ENCODE measurements around the gene LBHD2.

The LBHD2 gene

DNA sequence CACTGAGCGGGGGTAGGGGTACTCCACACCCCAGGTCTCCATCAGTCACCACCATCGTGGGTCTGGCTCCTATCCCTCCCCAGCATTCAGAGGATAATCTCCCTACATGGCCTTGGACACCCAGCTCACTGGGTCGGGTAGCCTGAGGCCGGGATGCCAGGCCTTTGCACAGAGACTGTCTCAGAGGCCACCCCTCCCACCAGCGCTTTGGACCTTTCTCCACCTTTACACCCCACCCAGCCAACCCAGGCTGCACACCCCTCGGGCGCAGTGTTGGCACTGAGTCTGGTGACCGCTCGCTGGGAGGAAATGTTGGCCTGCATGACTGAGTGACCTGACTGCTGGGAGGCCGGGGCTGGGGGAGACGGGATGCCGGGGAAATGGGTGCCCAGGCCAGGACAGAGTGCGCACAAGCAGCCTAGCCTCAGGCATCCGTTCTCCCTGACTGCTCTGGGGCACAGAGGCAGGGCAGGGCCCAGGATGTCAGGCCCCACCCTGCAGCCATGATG lies 10.6 kb upstream of the LBHD2 start:
- TF ChIP-seq, protein P1, sequence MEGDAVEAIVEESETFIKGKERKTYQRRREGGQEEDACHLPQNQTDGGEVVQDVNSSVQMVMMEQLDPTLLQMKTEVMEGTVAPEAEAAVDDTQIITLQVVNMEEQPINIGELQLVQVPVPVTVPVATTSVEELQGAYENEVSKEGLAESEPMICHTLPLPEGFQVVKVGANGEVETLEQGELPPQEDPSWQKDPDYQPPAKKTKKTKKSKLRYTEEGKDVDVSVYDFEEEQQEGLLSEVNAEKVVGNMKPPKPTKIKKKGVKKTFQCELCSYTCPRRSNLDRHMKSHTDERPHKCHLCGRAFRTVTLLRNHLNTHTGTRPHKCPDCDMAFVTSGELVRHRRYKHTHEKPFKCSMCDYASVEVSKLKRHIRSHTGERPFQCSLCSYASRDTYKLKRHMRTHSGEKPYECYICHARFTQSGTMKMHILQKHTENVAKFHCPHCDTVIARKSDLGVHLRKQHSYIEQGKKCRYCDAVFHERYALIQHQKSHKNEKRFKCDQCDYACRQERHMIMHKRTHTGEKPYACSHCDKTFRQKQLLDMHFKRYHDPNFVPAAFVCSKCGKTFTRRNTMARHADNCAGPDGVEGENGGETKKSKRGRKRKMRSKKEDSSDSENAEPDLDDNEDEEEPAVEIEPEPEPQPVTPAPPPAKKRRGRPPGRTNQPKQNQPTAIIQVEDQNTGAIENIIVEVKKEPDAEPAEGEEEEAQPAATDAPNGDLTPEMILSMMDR (IDR thresholded peaks at IDR 0.05; ENCODE audit: insufficient read depth, low read depth, low read length, missing control alignments) = no peak
- no peak overlapping the region for H3K4me3 ChIP-seq (ENCODE audit: low read depth, low read length)
- DNase-seq (ENCODE audit: low read depth) = no peak

DNA sequence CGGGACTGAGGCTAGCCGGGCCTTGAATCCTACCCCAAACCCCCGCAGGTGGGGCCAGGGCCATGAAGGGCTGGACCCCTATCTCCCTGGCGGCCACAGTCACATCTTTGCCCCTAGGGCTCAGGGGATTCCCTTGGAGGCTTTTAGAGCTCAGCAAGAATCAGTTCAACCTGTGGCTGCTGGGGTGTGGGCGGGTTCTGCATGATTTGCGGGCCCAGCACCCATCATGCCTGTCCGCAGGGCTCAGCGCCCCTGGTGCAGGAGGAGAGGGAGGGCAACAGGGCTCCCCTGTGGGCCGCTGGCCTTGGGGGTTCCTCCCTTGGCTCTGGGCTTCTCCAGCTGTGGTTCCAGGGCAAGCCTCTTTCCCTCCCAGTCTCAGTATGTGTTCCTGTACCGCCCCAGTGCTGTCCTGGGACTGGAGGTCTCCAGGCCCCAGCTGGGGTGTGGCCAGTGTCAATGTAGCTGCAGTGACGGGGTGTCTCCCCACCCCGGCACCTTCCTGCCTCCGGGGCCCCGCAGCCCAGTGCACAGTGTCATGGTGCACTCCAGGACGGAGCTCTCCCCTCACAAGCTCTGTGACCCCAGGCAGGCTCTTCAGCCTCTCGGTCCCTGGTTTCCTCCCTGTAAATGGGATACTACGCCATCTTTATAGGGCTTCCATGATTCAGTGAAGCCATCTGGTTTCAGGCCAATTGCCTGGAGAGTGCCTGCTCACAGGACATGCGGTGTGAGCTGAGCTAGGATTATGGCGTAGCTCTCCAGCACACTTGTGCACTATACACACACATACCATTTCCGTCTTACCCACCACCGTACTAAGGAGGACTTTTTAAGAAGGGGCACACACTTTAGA lies 9.9 kb upstream of the LBHD2 start:
- TF ChIP-seq, protein P1 (IDR thresholded peaks at IDR 0.05; ENCODE audit: insufficient read depth, low read depth, low read length, missing control alignments) = no peak
- no peak overlapping the region for H3K4me3 ChIP-seq (ENCODE audit: low read depth, low read length)
- peak; percentile 34 for DNase-seq (ENCODE audit: low read depth)

DNA sequence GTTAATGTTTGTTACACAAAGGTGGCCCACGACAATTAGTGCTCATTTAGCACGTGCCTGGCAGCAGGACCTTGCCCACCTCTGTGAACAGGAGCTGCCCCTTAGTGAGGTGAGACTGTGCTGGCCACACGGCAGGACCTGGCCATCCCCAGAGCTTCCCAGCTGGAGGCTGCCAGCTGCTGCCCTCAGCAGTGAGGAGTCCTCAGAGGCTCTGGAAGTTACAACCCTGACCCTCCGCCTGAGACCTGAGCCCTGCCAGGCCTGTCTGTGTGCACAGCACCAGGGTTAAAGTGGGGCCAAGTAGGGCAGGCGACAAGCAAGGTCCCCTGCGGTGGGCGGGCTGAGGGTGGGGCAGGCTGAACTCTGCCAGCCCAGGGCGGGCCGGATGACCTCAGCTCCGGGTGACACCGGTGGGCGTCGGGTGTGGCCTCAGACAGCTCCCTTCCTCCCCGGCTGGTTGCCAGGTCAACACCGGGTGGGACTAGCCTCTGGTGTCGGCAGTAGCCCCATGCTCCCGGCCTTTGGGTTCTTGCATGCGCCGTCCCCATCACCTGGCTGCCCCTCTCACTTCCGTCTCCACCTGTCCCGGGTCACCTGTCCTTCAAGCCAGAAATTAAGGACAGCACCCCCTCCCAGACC lies 9.2 kb upstream of the LBHD2 start:
- DNase-seq (ENCODE audit: low read depth) = peak; percentile 24
- H3K4me3 ChIP-seq (ENCODE audit: low read depth, low read length) = no peak overlapping the region
- TF ChIP-seq, protein P1 (IDR thresholded peaks at IDR 0.05; ENCODE audit: insufficient read depth, low read depth, low read length, missing control alignments) = no peak

DNA sequence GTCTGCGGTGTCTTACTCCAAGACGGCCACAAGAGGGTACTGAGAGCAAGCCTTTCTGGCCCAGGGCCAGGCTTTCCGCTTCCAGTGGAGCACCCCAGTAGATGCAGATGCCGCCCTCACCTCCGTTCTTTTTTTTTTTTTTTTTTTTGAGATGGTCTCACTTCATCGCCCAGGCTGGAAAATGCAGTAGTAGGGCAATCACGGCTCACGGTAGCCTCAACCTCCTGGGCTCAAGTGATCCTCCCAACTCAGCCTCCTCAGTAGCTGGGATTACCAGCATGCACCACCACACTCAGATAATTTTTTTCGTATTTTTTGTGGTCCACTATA lies 5.6 kb upstream of the LBHD2 start:
- H3K4me3 ChIP-seq (ENCODE audit: low read depth, low read length) = no peak overlapping the region
- TF ChIP-seq, protein P1 (IDR thresholded peaks at IDR 0.05; ENCODE audit: insufficient read depth, low read depth, low read length, missing control alignments) = peak; percentile 83
- peak; percentile 90 for DNase-seq (ENCODE audit: low read depth)

DNA sequence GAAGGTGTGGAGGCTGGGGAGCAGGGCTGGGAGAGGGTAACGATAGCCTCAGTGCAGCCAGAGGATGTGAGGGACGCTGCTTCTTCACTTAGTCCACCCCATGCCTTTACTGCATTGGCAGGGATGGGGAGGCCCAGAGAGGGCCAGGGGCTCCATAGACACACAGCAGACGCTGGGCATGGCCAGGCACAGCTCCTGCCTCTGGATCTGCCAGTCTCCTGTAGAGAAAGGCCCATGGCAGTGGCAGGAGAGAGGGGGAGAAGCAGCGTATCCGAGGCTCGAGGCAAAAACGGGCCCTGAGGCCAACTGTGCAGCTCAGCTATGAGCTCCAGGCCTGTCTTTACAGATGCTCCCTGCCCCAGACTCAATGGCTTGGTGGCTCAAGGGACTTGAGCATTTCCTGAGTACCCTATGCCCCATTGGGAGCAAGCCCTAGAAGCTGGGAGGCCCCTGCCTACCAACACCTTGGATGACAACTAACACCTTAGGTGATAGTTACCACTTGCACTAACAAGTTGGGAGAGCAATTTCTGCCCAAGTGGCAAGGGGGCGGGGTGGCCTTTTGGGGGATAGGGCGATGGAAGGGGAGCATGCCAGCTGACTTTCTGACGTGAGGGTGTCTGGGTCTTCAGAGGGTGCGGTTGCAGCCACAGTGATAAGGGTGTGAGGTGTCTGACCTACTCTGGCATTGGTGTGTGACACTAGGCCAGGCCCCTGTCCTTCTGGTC lies 5.0 kb upstream of the LBHD2 start:
- no peak overlapping the region for H3K4me3 ChIP-seq (ENCODE audit: low read depth, low read length)
- DNase-seq (ENCODE audit: low read depth) = no peak
- TF ChIP-seq, protein P1 (IDR thresholded peaks at IDR 0.05; ENCODE audit: insufficient read depth, low read depth, low read length, missing control alignments) = no peak

DNA sequence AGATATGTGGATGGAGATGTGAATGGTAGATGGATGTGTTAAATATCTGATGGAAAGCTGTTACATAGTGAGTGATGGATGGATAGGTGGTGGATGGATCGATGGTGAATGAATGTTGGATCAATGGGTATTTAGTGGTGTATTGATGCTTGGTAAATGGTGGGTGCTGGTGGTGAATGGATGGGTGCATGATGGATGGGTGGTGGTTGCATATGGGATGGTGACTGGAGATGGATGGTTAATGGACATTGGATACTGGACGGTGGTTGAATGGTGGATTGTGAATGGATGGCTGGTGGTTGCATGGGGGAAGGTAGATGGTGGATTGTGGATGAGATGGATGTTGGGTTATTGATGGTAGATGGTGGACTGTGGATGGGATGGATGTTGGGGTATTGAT lies 2.1 kb upstream of the LBHD2 start:
- H3K4me3 ChIP-seq (ENCODE audit: low read depth, low read length) = no peak overlapping the region
- no peak for DNase-seq (ENCODE audit: low read depth)
- TF ChIP-seq, protein P1 (IDR thresholded peaks at IDR 0.05; ENCODE audit: insufficient read depth, low read depth, low read length, missing control alignments) = no peak

All from GM12865 (cell line).